ENCODE measurements around the gene SPPL3.

Gene SPPL3

GRCh38 chr12:120830052-120830940, 73.9 kb downstream of the SPPL3 start:
- peaks cover 18 to 51% of the 10 kb centered on the region in 2 donors for H3K4me1 ChIP-seq (ENCODE audit: control insufficient read depth in 1 of 2, insufficient read depth in 2 of 2, low read length in 2 of 2)

GRCh38 chr12:120826335-120826734, 77.8 kb downstream of the SPPL3 start:
- no peaks in the 10 kb centered on the region for H3K27me3 ChIP-seq (ENCODE audit: low read depth, low read length)
- H3K36me3 ChIP-seq (ENCODE audit: control insufficient read depth in 1 of 2, insufficient read depth in 2 of 2, low read length in 2 of 2): no peaks in the 10 kb centered on the region
- no peak overlapping the region for H3K4me3 ChIP-seq (ENCODE audit: low read depth in 1 of 2, low read length in 2 of 2)
- H3K4me1 ChIP-seq (ENCODE audit: control insufficient read depth in 1 of 2, insufficient read depth in 2 of 2, low read length in 2 of 2): peaks cover 4 to 30% of the 10 kb centered on the region in 2 donors
- no peak overlapping the region for H3K27ac ChIP-seq (ENCODE audit: low read length)
- no peaks in the 10 kb centered on the region for H3K9me3 ChIP-seq (ENCODE audit: control insufficient read depth in 1 of 2, low read length in 2 of 2)

More at GRCh38 chr12:120830052-120830940, 73.9 kb downstream of the SPPL3 start:
- Histone ChIP-seq H3K27ac (ENCODE audit: low read length) (no peak overlapping the region), H3K27me3 (ENCODE audit: low read depth, low read length) (no peaks in the 10 kb centered on the region), H3K9me3 (ENCODE audit: control insufficient read depth in 1 of 2, low read length in 2 of 2) (no peaks in the 10 kb centered on the region), H3K36me3 (ENCODE audit: control insufficient read depth in 1 of 2, insufficient read depth in 2 of 2, low read length in 2 of 2) (no peaks in the 10 kb centered on the region), H3K4me3 (ENCODE audit: low read depth in 1 of 2, low read length in 2 of 2) (no peak overlapping the region)

GRCh38 chr12:120825337-120825736, 78.8 kb downstream of the SPPL3 start:
- Histone ChIP-seq H3K9me3 (ENCODE audit: control insufficient read depth in 1 of 2, low read length in 2 of 2) (no peaks in the 10 kb centered on the region), H3K27me3 (ENCODE audit: low read depth, low read length) (no peaks in the 10 kb centered on the region), H3K4me3 (ENCODE audit: low read depth in 1 of 2, low read length in 2 of 2) (no peak overlapping the region), H3K27ac (ENCODE audit: low read length) (no peak overlapping the region), H3K36me3 (ENCODE audit: control insufficient read depth in 1 of 2, insufficient read depth in 2 of 2, low read length in 2 of 2) (no peaks in the 10 kb centered on the region), H3K4me1 (ENCODE audit: control insufficient read depth in 1 of 2, insufficient read depth in 2 of 2, low read length in 2 of 2) (peaks cover 0 to 21% of the 10 kb centered on the region in 2 donors)

- Histone ChIP-seq H3K27ac (ENCODE audit: low read length) (no peak overlapping the region), H3K9me3 (ENCODE audit: control insufficient read depth in 1 of 2, low read length in 2 of 2) (no peaks in the 10 kb centered on the region), H3K4me3 (ENCODE audit: low read depth in 1 of 2, low read length in 2 of 2) (no peak overlapping the region), H3K36me3 (ENCODE audit: control insufficient read depth in 1 of 2, insufficient read depth in 2 of 2, low read length in 2 of 2) (no peaks in the 10 kb centered on the region), H3K4me1 (ENCODE audit: control insufficient read depth in 1 of 2, insufficient read depth in 2 of 2, low read length in 2 of 2) (peaks cover 0 to 16% of the 10 kb centered on the region in 2 donors), H3K27me3 (ENCODE audit: low read depth, low read length) (no peaks in the 10 kb centered on the region)
Measured at GRCh38 chr12:120822832-120823503, 81.2 kb downstream of the SPPL3 start.

- Histone ChIP-seq H3K36me3 (ENCODE audit: control insufficient read depth in 1 of 2, insufficient read depth in 2 of 2, low read length in 2 of 2) (no peaks in the 10 kb centered on the region), H3K4me3 (ENCODE audit: low read depth in 1 of 2, low read length in 2 of 2) (no peak overlapping the region), H3K27me3 (ENCODE audit: low read depth, low read length) (no peaks in the 10 kb centered on the region), H3K27ac (ENCODE audit: low read length) (no peak overlapping the region), H3K9me3 (ENCODE audit: control insufficient read depth in 1 of 2, low read length in 2 of 2) (no peaks in the 10 kb centered on the region), H3K4me1 (ENCODE audit: control insufficient read depth in 1 of 2, insufficient read depth in 2 of 2, low read length in 2 of 2) (peaks cover 0 to 14% of the 10 kb centered on the region in 2 donors)
Measured at GRCh38 chr12:120821878-120822277, 82.3 kb downstream of the SPPL3 start.

GRCh38 chr12:120820884-120821510, 83.2 kb downstream of the SPPL3 start:
- H3K27me3 ChIP-seq (ENCODE audit: low read depth, low read length): no peaks in the 10 kb centered on the region
- no peak overlapping the region for H3K4me3 ChIP-seq (ENCODE audit: low read depth in 1 of 2, low read length in 2 of 2)
- no peaks in the 10 kb centered on the region for H3K36me3 ChIP-seq (ENCODE audit: control insufficient read depth in 1 of 2, insufficient read depth in 2 of 2, low read length in 2 of 2)
- peaks cover 0 to 8% of the 10 kb centered on the region in 2 donors for H3K4me1 ChIP-seq (ENCODE audit: control insufficient read depth in 1 of 2, insufficient read depth in 2 of 2, low read length in 2 of 2)
- H3K9me3 ChIP-seq (ENCODE audit: control insufficient read depth in 1 of 2, low read length in 2 of 2): no peaks in the 10 kb centered on the region
- no peak overlapping the region for H3K27ac ChIP-seq (ENCODE audit: low read length)

GRCh38 chr12:120818416-120818815, 85.7 kb downstream of the SPPL3 start:
- Histone ChIP-seq H3K27me3 (ENCODE audit: low read depth, low read length) (no peaks in the 10 kb centered on the region), H3K9me3 (ENCODE audit: control insufficient read depth in 1 of 2, low read length in 2 of 2) (no peaks in the 10 kb centered on the region), H3K4me3 (ENCODE audit: low read depth in 1 of 2, low read length in 2 of 2) (no peak overlapping the region), H3K4me1 (ENCODE audit: control insufficient read depth in 1 of 2, insufficient read depth in 2 of 2, low read length in 2 of 2) (peaks cover 0 to 10% of the 10 kb centered on the region in 2 donors), H3K36me3 (ENCODE audit: control insufficient read depth in 1 of 2, insufficient read depth in 2 of 2, low read length in 2 of 2) (no peaks in the 10 kb centered on the region), H3K27ac (ENCODE audit: low read length) (no peak overlapping the region)

- H3K27me3 ChIP-seq (ENCODE audit: low read depth, low read length): no peaks in the 10 kb centered on the region
- H3K4me3 ChIP-seq (ENCODE audit: low read depth in 1 of 2, low read length in 2 of 2): no peak overlapping the region
- no peaks in the 10 kb centered on the region for H3K36me3 ChIP-seq (ENCODE audit: control insufficient read depth in 1 of 2, insufficient read depth in 2 of 2, low read length in 2 of 2)
- peaks cover 0 to 11% of the 10 kb centered on the region in 2 donors for H3K4me1 ChIP-seq (ENCODE audit: control insufficient read depth in 1 of 2, insufficient read depth in 2 of 2, low read length in 2 of 2)
- no peaks in the 10 kb centered on the region for H3K9me3 ChIP-seq (ENCODE audit: control insufficient read depth in 1 of 2, low read length in 2 of 2)
- no peak overlapping the region for H3K27ac ChIP-seq (ENCODE audit: low read length)
Measured at GRCh38 chr12:120817559-120818330, 86.4 kb downstream of the SPPL3 start.

- no peaks in the 10 kb centered on the region for H3K9me3 ChIP-seq (ENCODE audit: control insufficient read depth in 1 of 2, low read length in 2 of 2)
- H3K4me3 ChIP-seq (ENCODE audit: low read depth in 1 of 2, low read length in 2 of 2): no peak overlapping the region
- H3K4me1 ChIP-seq (ENCODE audit: control insufficient read depth in 1 of 2, insufficient read depth in 2 of 2, low read length in 2 of 2): peaks cover 0 to 17% of the 10 kb centered on the region in 2 donors
- no peaks in the 10 kb centered on the region for H3K27me3 ChIP-seq (ENCODE audit: low read depth, low read length)
- no peaks in the 10 kb centered on the region for H3K36me3 ChIP-seq (ENCODE audit: control insufficient read depth in 1 of 2, insufficient read depth in 2 of 2, low read length in 2 of 2)
- no peak overlapping the region for H3K27ac ChIP-seq (ENCODE audit: low read length)
Measured at GRCh38 chr12:120816363-120816762, 87.8 kb downstream of the SPPL3 start.

GRCh38 chr12:120814903-120815429, 89.2 kb downstream of the SPPL3 start:
- Histone ChIP-seq H3K27ac (ENCODE audit: low read length) (no peak overlapping the region), H3K9me3 (ENCODE audit: control insufficient read depth in 1 of 2, low read length in 2 of 2) (no peaks in the 10 kb centered on the region), H3K4me1 (ENCODE audit: control insufficient read depth in 1 of 2, insufficient read depth in 2 of 2, low read length in 2 of 2) (peaks cover 0 to 17% of the 10 kb centered on the region in 2 donors), H3K4me3 (ENCODE audit: low read depth in 1 of 2, low read length in 2 of 2) (no peak overlapping the region), H3K27me3 (ENCODE audit: low read depth, low read length) (no peaks in the 10 kb centered on the region), H3K36me3 (ENCODE audit: control insufficient read depth in 1 of 2, insufficient read depth in 2 of 2, low read length in 2 of 2) (peaks cover 0 to 4% of the 10 kb centered on the region in 2 donors)
